H54 (cell line): ENCODE results near the gene CNTRL.
"Not testable (repeated sequence)": the region's sequence is repeated elsewhere in the genome, so short reads cannot be mapped to it uniquely, and the experiment has no call there.

ENCODE experiments used
- DNase-seq: peaks from one replicate; pipeline ENCODE4 v3.0.0; 2011; ENCODE audit warnings: low spot score, mixed read lengths; ENCODE audit not compliant: insufficient read length
- FAIRE-seq: peaks from 3 replicates; lab custom pipeline; 2011; peaks lifted over from hg19 to GRCh38; lab: Jason Lieb, UNC
- POLR2A ChIP-seq: IDR thresholded peaks from 2 replicates; pipeline ENCODE4 v1.6.1; 2011; ENCODE audit warnings: low read depth, mild to moderate bottlenecking, low read length

The CNTRL gene

DNA sequence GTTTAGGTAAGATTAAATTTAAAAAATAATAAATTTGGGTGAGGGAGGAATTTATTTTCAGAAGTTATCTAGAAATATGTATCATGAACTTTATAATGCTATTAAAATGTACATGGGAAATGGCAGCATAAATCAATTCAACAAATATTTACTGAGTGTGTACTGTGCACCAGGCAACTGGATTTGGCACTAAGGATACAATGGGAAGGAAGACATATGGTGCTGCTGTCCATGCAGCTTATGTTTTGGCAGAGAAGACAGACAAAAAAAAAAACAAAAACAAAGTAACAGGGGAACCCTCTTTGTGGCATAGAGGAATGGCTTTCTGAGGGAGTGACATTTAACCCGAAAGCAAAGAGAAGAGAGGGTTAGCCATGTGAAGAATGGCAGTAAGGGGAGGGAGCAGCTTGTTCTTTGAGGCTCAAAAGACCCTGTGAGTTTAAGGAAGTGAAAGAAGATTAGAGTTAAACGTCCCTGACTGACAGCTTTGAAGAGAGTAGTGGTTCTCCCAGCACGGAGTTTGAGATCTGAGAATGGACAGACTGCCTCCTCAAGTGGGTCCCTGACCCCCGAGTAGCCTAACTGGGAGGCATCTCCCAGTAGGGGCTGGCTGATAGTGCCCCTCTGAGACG, 23.9 kb downstream of the CNTRL start:
- TF ChIP-seq POLR2A: no peak
- FAIRE-seq (no peak), DNase-seq (no peak)

DNA sequence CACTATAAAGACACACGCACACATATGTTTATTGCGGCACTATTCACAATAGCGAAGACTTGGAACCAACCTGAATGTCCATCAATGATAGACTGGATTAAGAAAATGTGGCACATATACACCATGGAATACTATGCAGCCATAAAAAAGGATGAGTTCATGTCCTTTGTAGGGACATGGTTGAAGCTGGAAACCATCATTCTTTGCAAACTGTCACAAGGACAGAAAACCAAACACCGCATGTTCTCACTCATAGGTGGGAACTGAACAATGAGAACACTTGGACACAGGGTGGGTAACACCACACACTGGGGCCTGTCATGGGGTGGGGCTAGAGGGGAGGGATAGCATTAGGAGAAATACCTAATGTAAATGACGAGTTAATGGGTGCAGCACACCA, 29.3 kb downstream of the CNTRL start:
- not testable (repeated sequence) for FAIRE-seq, DNase-seq

DNA sequence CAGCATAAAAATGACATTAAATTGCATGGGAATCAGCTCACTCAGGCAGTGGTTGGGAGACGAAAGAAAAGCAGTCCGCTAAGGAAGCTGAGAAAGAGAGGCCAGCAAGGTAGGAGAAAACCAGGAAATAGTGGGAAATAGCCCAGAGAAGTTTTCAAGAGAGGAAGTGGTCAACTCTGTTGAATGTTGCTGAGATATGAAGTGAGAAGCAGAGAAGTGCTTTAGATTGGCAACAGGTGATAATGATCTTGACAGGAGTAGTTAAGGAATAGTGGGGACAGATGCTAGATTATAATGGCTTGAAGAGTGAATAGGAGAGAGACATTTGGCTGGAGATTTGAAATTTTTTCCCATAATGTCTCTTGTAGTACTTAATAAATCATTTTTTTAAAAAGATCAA, 30.8 kb downstream of the CNTRL start:
- TF ChIP-seq POLR2A: no peak
- FAIRE-seq: no peak
- no peak for DNase-seq

DNA sequence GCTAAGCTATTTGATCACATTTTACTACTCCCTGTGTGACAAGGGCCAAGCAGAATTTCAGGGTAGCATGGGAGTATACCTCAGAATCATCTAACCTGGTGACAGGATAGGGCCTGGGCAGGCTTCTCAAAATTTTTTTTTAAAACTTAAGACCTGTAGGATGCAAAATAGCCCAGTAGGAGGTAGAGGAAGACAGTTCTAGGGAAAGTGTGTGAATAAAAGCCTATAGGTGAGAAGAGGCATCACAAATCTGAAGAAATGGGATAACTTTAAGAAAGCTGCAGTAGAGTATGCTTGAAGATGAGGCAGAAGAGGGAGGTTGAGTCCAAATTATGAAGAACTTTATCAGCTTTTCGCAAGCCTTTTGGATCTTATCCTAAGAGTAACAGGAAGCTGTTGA, 32.3 kb downstream of the CNTRL start:
- TF ChIP-seq POLR2A: no peak
- DNase-seq (no peak), FAIRE-seq (peak; percentile 89)

DNA sequence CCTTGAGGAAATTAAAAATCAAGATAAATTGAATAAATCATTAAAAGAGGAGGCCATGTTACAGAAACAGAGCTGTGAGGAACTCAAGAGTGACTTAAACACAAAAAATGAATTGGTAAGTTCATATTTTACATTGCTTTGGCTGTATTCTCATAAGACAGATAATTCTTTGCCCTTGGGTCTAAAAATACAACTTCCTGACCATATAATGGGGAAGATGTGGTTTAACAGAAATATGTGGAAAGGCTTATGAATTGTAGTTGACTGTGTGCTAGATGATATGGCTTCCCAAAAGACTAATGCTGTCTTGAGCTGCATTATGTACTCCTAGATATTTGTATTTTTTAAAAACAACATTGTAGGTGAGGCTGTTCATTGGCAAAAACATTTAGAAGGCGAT, 33.1 kb downstream of the CNTRL start:
- FAIRE-seq (peak; percentile 93), DNase-seq (no peak)
- no peak for TF ChIP-seq POLR2A

DNA sequence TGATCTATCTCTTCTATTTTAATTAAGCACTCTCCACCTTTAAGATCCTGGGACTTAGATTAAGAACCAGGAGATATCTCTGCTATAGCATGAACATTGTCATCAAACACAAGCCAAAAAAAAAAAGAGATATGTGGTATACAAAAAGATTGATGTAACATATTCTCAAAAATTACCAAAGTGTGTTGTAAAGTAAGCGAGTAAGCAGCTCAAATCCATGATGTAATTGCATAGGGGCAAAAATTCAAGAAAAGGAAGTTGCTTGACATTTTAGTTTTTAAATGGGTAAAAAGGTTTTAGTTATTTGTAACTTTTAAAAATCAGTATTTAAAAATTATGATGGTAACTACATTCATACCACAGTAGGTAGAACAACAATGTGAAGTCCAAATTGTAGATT, 40.7 kb downstream of the CNTRL start:
- no peak for DNase-seq
- FAIRE-seq: no peak
- TF ChIP-seq POLR2A: no peak

DNA sequence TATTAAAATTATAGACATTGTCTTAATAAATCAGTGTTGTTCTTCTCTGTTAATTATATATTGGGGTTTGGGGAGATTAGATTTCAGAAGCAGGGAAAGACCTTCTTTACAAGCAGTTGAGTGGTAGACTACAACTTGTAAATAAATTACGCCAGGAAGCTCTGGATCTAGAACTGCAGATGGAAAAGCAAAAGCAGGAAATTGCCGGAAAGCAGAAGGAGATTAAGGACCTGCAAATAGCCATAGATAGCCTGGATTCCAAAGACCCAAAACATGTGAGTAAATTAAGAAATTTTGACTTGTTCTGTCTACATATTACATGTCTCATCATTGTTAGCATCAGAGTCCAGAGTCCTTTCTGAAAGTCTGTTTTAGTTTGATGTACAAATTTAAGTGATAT, 43.5 kb downstream of the CNTRL start:
- DNase-seq (no peak), FAIRE-seq (peak; percentile 79)
- no peak for TF ChIP-seq POLR2A

DNA sequence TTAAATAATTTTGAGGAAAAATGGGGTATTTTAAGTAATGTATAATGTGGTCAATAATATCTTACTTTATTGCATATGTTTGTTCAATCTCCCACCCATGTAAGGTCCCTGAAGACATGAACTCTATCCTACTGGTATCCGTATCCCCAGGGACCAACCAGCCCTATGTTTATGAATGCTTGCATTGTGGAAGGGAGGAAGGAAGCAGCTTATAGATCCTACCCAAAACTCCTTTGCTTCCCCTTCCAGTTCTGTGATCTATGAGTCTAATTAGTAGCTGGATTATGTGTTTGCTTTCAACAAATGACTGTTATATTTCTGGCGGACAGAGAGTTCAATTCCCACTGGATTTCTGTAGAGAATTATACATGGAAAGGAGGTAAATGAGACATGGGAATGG, 45.6 kb downstream of the CNTRL start:
- FAIRE-seq (no peak), DNase-seq (no peak)
- no peak for TF ChIP-seq POLR2A

DNA sequence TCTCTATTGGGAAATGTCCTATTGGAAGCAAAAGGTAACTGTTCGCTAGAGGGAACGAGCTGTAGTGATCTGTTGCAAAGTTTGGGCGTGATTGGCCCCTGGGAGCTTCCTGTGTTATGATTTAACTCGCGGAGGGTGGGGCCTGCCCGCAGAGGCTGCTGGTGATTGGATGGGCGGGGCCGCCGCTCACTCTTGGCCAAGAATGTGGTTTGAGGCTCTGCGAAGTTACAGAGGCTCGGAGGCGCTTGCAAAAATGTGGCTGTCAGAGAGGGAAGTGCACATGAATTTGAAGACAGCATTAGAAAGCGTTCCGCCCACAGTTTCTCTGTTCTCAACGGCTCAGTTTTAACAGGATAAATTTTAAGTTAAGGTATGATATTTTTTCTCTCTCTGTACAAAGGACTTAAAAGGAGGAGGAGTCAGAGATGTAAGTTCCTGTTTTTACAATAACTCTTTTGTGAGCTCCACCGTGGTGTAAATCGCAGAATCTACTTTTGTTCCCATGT, 46.9 kb downstream of the CNTRL start:
- peak; percentile 44; the same call in 1 of the 2 replicates for TF ChIP-seq POLR2A
- FAIRE-seq: peak; percentile 100
- peak; percentile 93 for DNase-seq

DNA sequence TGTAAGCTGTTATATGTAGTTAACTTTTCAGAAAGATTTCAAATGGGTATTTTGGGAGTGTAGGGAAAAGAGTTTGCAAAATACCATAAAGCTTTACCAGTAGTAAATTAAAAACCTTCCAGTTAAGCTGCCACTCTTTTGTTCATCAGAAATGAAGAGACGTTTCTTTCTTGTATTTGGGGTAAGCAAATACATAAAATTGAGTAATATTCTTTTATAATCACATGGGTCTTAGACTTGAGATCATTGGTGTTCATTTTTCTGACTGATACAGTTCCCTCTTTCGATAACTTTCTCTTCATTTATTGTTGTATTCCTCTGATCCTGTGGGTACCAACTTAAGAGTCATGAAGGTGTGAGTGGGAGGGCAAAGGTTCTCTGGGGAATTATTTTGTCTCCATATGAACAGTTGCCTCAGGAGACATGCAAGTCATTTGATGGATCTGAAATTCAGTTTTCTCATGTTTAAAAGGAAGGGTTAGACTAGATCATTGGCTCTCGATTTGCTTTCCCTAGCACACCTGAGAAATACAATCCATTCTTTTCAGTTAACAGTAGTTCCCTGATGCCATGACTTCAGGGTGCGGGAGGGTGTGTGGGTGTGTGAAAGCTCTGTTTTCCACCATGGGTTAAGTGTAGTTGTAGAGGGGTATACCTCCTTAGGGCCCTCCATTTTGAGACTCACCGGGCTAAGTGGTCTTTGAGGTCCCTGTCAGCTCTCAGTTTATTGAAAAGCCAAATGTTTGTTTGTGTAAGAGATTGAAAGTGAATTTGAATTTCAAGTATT, 47.7 kb downstream of the CNTRL start:
- DNase-seq: no peak
- no peak for TF ChIP-seq POLR2A
- FAIRE-seq: no peak

DNA sequence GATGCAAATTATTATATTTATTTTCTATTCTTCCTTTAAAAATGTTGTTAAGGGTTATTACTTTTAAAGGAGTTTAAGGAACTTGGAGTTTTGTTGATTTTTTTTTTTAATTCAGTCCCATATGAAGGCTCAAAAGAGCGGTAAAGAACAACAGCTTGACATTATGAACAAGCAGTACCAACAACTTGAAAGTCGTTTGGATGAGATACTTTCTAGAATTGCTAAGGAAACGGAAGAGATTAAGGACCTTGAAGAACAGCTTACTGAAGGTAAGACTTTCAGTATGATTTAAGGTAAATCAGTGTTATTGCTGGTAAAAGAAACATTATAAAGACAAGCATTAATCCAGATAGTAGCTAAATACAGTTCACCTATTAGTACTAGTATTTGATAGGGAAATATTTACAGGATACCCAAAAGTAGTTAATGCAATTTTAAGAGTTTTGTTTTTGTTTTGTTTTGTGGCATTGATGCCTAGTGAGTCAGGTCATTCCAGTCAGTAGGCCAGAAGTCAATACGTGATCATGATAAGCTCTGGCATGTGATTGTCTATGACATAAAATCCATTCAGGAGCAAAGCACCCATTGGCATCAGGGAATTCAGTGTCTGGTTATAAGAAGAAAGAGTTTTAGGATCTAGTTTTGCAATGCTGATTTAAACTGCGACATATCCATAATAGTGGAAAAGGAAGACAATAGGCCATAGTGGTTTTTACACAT, 49.2 kb downstream of the CNTRL start:
- no peak for TF ChIP-seq POLR2A
- FAIRE-seq (peak; percentile 94), DNase-seq (no peak)

DNA sequence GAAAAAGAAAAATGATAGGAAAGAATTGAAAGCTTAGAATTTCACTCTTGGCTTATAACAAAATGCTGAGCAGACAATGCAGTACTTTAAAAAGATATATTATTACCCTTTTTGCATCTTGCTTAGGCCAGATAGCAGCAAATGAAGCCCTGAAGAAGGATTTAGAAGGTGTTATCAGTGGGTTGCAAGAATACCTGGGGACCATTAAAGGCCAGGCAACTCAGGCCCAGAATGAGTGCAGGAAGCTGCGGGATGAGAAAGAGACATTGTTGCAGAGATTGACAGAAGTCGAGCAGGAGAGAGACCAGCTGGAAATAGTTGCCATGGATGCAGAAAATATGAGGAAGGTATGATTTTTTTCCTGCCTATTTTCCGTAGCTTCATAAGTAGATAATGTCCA, 50.8 kb downstream of the CNTRL start:
- DNase-seq (no peak), FAIRE-seq (no peak)

DNA sequence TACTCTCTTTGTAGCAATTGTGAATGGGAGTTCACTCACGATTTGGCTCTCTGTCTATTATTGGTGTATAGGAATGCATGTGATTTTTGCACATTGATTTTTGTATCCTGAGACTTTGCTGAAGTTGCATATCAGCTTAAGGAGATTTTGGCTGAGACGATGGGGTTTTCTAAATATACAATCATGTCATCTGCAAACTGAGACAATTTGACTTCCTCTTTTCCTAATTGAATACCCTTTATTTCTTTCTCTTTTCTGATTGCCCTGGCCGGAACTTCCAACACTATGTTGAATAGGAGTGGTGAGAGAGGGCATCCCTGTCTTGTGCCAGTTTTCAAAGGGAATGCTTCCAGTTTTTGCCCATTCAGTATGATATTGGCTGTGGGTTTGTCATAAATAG, 54.6 kb downstream of the CNTRL start:
- not testable (repeated sequence) for DNase-seq, FAIRE-seq

More for the DNA sequence above, 50.8 kb downstream of the CNTRL start:
- TF ChIP-seq POLR2A: no peak
